ENCODE measurements around the gene ZNF423. TPM values are rescaled to one million over a fixed set of nuclear protein-coding genes. Genes with fewer than 3 reads are reported as not detected.

ZNF423 gene
- total RNA-seq, 1 experiment from 2014 or later: 0.20 TPM

GRCh38 chr16:49836668-49837067 is 19.2 kb downstream of the ZNF423 start:
- no peak for DNase-seq
- peaks cover 10% of the 10 kb centered on the region for H3K27me3 Mint-ChIP-seq (ENCODE audit: insufficient read depth, unreplicated experiment)
- no peaks in the 10 kb centered on the region for H3K36me3 Mint-ChIP-seq (ENCODE audit: insufficient read depth, unreplicated experiment)
- H3K9me3 ChIP-seq: no peaks in the 10 kb centered on the region
- ChIA-PET POLR2A (no interaction called here), CTCF (interaction anchor here (1.1 kb wide), 1 partner anchor 86 kb away, joined by 3 read pairs; no protein-coding TSS in a partner anchor)
- no peak overlapping the region for H3K27ac Mint-ChIP-seq (ENCODE audit: unreplicated experiment)
- H3K4me1 ChIP-seq: no peaks in the 10 kb centered on the region
- no peak overlapping the region for H3K4me3 ChIP-seq (ENCODE audit: low read depth, low read length)
- no peak overlapping the region for H3K4me3 Mint-ChIP-seq (ENCODE audit: unreplicated experiment)
- H3K9me3 Mint-ChIP-seq (ENCODE audit: unreplicated experiment): no peaks in the 10 kb centered on the region
- H3K36me3 ChIP-seq (ENCODE audit: control insufficient read depth, insufficient read depth, low read length): no peaks in the 10 kb centered on the region
- peaks cover 2% of the 10 kb centered on the region; the same call in 1 of the 2 replicates for H3K27me3 ChIP-seq (replicated peaks; ENCODE audit: control insufficient read depth, insufficient read depth, low read length)
- intact Hi-C loops (cut with micrococcal nuclease; ENCODE audit: unreplicated experiment): no loop called here
- BruUV-seq (replicated peaks): no TSS peak
- no peaks in the 10 kb centered on the region for H3K4me1 Mint-ChIP-seq (ENCODE audit: low read depth, unreplicated experiment)
- TF ChIP-seq CTCF (IDR thresholded peaks at IDR 0.05; ENCODE audit: insufficient read depth in 1 of 2, low read depth in 1 of 2, low read length in 1 of 2, severe bottlenecking in 1 of 2, unreplicated experiment in 1 of 2): no peak

DNA sequence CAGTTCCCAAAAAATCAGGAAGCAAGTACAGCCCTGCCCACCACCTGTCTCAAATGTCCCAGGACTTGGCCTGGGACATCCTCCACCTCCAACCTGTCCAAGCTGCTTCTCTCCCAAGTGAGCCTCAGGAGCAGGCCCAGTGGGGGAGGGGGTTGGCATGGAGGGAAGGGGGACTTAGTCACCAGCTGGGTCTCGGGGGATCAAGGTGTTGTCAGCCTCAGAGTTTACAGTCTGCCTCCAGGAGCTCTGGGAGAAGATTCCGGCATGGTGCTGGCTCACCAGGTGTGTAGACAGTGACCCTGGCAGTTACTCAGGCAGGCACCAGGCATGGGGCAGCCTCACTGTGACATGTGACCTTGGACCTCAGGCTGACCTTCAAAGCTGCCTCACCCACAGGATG is 19.7 kb downstream of the ZNF423 start:
- Histone ChIP-seq H3K4me3 (ENCODE audit: low read depth, low read length) (no peak overlapping the region), H3K4me1 (no peaks in the 10 kb centered on the region), H3K9me3 (no peaks in the 10 kb centered on the region), H3K27me3 (replicated peaks; ENCODE audit: control insufficient read depth, insufficient read depth, low read length) (peaks cover 2% of the 10 kb centered on the region; the same call in 1 of the 2 replicates), H3K36me3 (ENCODE audit: control insufficient read depth, insufficient read depth, low read length) (no peaks in the 10 kb centered on the region)
- BruUV-seq (replicated peaks): no TSS peak
- ChIA-PET POLR2A (no interaction called here), CTCF (interaction anchor here (1.1 kb wide), 1 partner anchor 87 kb away, joined by 3 read pairs; no protein-coding TSS in a partner anchor)
- Mint-ChIP-seq H3K4me3 (ENCODE audit: unreplicated experiment) (no peak overlapping the region), H3K27ac (ENCODE audit: unreplicated experiment) (no peak overlapping the region), H3K4me1 (ENCODE audit: low read depth, unreplicated experiment) (no peaks in the 10 kb centered on the region), H3K36me3 (ENCODE audit: insufficient read depth, unreplicated experiment) (no peaks in the 10 kb centered on the region), H3K9me3 (ENCODE audit: unreplicated experiment) (no peaks in the 10 kb centered on the region), H3K27me3 (ENCODE audit: insufficient read depth, unreplicated experiment) (peaks cover 7% of the 10 kb centered on the region)
- DNase-seq: no peak
- intact Hi-C loops (cut with micrococcal nuclease; ENCODE audit: unreplicated experiment): no loop called here
- no peak for TF ChIP-seq CTCF (IDR thresholded peaks at IDR 0.05; ENCODE audit: insufficient read depth in 1 of 2, low read depth in 1 of 2, low read length in 1 of 2, severe bottlenecking in 1 of 2, unreplicated experiment in 1 of 2)

DNA sequence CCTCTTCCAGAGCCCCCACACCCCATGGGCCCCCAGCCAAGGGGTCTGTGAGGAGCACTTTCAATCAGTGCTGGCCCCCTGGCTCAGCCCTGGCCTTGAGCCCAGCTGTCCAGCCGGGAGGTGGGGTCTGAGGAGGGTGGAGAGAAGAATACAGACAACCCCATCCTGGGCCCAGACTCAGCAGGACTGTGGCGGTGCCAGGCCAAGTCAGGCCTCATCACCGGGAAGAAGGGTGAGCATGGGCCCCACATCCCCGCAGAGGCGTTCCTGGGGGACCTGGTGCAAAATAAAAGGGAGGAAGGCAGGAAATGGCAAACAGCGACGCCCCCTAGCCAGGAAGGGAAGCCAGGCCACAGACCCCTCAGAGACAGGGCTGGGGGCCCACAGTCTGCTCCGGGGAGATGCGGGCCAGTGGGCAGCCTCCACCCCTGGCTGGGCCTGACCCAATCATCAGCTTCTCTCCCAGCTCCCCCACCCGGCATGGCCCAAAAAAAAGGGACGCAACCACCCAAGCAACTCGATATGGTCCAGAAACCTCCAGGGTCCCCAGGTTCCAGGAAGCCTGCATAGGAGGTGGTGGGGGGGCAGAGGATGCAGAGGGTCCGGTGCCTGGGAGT is 20.6 kb downstream of the ZNF423 start:
- POLR2A ChIA-PET: no interaction called here
- Histone ChIP-seq H3K4me1 (no peaks in the 10 kb centered on the region), H3K27me3 (replicated peaks; ENCODE audit: control insufficient read depth, insufficient read depth, low read length) (0 out of 2 replicates have a peak, but pooled peaks cover 1% of the 10 kb centered on the region), H3K36me3 (ENCODE audit: control insufficient read depth, insufficient read depth, low read length) (no peaks in the 10 kb centered on the region), H3K4me3 (ENCODE audit: low read depth, low read length) (no peak overlapping the region), H3K9me3 (no peaks in the 10 kb centered on the region)
- intact Hi-C loops (cut with micrococcal nuclease; ENCODE audit: unreplicated experiment): no loop called here
- no peak overlapping the region for H3K4me3 Mint-ChIP-seq (ENCODE audit: unreplicated experiment)
- no peak overlapping the region for H3K27ac Mint-ChIP-seq (ENCODE audit: unreplicated experiment)
- no peak for TF ChIP-seq CTCF (IDR thresholded peaks at IDR 0.05; ENCODE audit: insufficient read depth in 1 of 2, low read depth in 1 of 2, low read length in 1 of 2, severe bottlenecking in 1 of 2, unreplicated experiment in 1 of 2)
- H3K36me3 Mint-ChIP-seq (ENCODE audit: insufficient read depth, unreplicated experiment): no peaks in the 10 kb centered on the region
- BruUV-seq (replicated peaks): no TSS peak
- H3K27me3 Mint-ChIP-seq (ENCODE audit: insufficient read depth, unreplicated experiment): peaks cover 3% of the 10 kb centered on the region
- CTCF ChIA-PET: no interaction called here
- no peak for DNase-seq
- no peaks in the 10 kb centered on the region for H3K4me1 Mint-ChIP-seq (ENCODE audit: low read depth, unreplicated experiment)
- no peaks in the 10 kb centered on the region for H3K9me3 Mint-ChIP-seq (ENCODE audit: unreplicated experiment)
